Activated CD8-positive, alpha-beta memory T cell treated with anti-CD3 and anti-CD28 coated beads for 1 hour (primary cell): ENCODE data around the gene ADCK2.
"Not testable (repeated sequence)": the region's sequence is repeated elsewhere in the genome, so short reads cannot be mapped to it uniquely, and the experiment has no call there.

Source experiments
- DNase-seq, 2 donors: peaks; one replicate each; pipeline ENCODE4 v3.0.0-alpha.2; 2020; ENCODE audit warnings: low read depth in 1 of 2; ENCODE audit errors: extremely low read depth in 1 of 2

ADCK2 gene

DNA sequence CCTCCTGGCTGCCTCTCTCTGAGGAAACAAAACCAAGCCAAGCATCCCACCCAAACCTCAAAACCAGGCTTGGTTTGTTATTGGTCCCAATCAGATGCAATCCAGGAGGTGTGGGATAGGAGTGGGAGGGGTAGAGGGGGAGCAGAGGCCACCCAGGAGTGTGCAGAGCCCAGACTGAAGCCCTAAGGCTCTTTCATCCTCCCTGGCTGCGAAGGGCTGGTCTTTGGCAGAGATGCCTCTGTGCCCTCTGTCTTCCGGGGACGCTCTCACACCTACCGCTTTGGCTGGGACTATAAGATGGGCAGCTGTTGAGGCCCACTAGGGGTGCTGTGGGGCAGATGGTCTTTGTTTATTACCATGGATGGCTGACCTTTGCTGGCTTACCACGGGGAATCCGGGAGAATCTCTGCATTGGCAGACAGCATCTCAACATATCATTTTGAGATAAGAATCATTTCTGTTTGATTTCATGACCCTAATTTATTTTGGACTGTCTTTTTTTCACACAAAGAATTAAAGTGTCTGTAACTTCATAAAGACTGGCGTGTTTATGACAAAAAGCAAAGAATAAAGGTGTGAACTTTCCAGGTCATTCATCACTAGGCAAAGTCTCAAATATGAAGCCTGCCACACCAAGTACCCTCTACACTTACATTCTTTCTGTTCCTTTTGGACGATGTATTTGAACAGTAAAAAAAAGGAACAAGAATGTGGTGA, 25.7 kb upstream of the ADCK2 start:
- peak in 1 of 2 donors; percentile 17 for DNase-seq

DNA sequence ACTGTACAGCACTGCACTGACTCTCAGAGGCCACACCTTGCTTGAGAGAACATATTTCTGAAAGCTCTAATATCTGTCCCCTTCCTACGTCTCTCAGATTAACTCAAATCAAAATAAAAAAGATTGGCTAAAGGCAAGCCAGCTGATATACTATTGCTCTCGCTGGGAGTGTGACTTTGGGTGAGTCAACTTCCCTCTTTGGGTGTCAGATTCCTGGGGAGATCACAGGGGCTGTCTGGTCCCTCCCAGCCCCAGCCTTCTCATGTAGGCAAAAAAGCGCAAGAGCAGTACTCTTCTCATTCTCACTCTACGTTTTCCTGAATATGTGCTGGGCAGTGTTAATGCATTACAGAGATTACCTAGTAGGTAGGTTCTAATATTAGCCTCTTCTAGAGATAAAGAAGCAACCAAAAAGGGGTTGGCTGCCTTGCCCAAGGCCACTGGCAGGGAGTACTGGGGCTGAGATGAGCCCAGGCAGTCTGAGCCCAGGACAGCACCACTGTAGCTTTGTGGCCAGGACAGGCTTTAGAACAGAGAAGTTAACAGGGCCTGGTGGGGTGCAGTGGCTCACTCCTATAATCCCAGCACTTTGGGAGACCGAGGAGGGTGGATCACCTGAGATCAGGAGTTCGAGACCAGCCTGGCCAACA, 23.1 kb upstream of the ADCK2 start:
- DNase-seq: no peak

DNA sequence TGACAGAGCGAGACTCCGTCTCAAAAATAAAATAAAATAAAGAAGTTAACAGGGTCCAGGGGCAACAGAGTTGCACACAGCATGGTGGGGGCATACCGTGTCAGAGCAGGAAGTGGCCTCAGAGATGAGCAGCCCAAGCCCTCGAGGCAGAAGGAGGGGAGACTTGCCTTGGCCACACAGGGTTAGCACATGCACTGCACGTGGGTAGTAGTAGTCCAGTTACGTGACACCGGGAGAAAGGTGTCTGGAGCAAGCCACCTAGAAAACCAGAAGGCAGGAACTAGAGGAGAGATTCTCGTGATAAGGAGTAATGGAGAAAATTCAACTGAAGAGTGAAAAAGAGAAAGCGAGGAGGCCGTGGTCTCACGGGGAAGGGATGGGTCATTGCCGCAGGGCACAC, 22.4 kb upstream of the ADCK2 start:
- no peak for DNase-seq

DNA sequence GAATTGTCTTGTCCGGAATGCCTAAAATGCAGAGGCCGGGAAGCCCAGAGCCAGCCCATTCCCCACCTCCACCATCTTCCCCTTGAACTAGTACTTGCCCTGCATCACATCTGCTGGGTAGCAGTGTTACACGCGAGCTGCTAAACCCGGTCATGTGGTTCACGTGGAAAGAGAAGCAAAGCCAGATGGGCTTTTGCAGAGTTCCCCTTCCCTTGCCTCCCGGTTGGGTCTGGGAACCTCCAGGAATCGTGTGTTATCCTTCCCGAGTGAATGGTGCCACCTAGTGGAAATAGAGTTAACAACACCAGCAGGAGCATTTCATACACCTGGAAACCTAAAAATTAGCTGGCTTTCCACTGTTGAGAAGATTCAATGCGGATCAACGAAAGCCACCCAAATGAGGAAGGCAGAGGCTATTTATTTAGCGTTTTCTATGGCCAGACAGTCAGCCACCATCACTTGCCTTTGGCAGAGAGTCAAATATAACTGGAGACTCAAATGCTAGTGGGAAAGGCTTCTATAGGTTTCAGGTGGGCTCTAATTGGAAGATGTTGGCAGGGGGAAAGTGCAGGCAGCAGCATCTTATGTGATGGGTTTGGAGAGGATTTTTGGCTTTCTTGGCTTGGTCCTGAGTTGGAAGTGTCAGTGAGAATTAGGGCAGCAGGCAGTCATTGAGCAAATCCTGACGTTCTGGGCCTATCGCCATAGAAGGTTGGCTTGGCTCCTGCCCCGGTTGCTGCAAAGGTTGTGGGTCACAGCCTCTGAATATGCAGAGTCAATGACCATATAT, 19.2 kb upstream of the ADCK2 start:
- DNase-seq: no peak

DNA sequence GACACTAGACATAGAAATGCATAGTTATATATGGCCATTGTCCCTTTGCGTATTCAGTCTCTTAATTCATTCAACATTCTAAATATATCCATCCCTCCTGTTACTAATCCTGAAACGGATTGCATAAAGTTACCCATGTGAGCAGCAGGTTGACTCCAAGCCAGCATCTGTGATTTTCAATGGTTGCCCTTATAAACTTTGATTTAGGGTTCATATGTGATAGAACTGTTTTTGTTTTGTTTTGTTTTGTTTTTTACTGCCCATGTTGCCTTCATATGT, 18.7 kb upstream of the ADCK2 start:
- no peak for DNase-seq

DNA sequence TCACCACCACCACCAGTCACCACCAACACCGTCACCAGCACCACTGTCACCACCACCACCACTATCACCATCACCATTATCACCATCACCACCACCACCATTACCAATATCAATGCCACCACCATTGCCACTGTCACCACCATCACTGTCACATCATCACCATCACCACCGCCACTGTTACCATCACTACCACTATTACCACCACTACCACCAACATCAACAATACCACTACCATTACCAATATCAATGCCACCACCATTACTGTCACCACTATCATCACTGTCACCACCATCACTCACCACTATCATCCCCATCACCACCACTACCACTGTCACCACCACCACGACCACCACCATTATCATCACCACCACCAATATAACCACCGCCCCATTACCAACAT, 18.1 kb upstream of the ADCK2 start:
- DNase-seq: no peak

DNA sequence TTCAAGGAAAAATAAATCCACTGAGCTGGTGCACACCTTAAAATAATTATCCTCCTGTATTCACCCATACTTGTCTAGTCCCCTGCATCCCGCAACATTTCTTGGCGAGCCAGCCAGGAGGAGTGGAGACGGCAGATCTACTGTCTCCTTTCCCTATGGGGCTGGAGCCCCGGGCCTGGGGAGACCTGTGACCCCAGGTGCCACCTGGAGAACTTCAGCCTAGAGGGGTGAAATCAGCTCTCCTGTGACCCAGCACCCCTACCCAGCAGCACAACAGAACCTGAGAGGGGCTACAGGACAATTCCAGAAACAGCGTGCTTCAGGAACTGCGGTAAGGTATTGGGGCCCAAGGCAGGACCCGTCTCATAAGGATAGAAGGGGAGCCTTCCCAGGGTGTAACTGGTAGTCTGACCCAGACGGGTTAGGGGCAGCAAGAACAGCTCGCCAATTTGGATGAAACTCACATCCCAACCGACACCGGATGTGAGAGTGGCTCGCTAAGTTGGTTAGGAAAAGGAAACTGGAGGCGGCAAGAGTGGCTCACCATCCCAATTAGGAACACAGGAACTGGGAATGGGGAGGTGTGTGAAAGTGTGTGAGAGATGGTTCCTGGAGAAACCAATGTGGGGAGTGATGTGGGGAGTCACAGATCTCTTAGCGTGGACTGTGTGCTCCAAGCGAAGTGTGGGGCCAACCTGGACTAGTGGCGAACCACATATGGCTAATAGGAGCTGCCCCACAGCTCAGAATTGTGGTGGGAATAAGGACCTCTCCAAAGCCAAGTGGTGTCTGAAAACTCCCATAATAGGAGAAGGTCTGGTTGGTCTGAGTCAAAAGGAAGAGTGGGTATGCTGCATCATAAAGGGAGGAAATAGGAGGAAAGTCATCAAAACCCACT, 17.0 kb upstream of the ADCK2 start:
- DNase-seq: no peak

DNA sequence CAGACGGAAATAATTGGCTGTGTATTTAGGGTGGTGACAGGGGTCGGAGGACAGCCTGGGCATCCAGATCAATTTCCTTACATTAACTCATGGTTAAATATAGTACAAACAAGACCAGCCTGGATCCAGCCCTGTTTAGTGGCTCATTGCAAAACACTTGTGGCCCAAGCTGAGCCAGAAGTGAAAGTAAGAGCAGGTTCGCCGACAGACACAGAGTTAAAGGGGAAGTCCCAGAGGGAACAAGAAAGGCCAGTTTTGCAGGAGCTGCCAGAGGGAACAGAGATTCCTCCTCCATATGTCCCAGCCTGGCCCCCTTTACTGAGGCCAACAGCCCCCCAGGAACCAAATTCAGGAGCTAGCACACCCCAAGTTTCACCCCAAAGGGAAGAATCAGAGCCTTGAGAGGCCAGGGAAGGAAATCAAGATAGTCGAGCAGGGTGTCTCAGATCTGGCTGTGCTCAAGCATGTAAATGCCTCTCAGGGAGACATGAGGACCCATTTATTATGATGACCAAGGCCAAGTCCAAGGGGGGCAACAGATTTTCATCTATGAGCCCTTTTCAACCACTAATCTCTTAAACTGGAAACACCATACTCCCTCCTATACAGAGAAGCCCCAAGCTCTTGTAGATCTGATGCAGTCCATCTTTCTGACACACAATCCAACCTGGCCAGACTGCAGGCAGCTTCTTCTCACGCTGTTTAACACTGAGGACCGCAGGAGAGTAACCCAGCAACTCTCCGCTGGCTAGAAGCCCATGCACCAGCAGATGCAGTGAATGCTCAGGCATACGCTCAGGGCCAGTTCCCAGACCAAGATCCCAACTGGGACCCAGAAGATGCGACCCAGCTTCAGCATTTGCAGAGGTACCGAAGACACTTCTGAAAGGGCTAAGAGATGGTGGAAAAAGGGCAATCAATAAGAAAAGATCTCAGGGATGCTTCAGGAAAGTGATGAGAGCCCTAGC, 15.9 kb upstream of the ADCK2 start:
- DNase-seq: no peak

DNA sequence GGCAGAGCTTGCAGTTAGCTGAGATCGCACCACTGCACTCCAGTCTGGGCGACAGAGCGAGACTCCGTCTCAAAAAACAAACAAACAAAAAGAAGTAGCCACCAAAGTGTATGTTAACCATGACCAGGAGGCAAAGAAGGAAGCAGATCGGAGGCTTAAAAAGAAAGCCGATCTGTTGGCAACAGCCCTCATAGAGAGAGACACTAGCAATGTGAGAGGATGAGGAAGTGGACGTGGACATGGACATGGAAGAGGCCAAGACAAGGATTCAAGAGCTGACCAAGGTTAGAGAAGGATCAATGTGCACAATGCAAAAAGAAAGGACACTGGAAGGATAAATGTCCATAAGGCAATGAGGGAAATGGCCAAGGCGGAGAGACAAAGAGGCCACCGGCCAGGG, 14.9 kb upstream of the ADCK2 start:
- no peak for DNase-seq

DNA sequence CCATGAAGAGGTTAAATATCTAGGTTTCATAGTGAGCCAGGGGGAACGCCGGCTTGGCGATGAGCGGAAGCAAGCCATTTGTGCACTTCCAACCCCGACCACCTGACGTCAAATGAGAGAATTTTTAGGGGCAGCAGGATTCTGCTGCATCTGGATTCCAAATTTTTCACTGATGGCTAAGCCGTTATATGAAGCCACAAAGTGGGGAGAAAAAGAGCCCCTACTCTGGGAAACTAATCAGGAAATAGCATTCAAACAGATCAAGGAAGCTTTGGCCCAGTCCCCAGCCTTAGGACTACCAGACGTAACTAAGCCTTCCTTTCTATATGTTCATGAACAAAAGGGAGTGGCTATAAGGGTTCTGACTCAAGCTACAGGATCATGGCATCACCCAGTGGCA, 12.9 kb upstream of the ADCK2 start:
- DNase-seq: no peak

DNA sequence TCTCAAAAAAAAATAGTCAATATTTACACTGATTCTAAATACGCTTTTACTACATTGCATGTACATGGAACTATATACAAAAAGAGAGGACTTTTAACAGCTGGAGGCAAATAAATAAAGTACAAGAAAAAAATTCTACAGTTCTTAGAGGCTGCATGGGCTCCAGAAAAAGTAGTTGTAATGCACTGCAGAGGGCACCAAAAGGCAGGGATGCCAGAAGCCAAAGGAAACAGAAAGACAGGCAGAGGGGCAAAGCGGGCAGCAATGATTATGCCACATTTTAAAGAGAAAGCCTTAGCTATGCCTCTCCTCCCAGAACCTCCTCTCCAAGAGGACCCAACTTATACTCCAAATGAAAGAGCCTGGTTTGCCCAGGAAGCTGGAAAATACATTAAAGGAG, 11.6 kb upstream of the ADCK2 start:
- no peak for DNase-seq

DNA sequence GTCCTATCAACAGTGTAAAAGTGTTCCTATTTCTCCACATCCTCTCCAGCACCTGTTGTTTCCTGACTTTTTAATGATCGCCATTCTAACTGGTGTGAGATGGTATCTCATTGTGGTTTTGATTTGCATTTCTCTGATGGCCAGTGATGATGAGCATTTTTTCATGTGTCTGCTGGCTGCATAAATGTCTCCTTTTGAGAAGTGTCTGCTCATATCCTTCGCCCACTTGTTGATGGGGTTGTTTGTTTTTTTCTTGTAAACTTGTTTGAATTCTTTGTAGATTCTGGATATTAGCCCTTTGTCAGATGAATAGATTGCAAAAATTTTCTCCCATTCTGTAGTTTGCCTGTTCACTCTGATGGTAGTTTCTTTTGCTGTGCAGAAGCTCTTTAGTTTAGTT, 9.8 kb upstream of the ADCK2 start:
- not testable (repeated sequence) for DNase-seq

DNA sequence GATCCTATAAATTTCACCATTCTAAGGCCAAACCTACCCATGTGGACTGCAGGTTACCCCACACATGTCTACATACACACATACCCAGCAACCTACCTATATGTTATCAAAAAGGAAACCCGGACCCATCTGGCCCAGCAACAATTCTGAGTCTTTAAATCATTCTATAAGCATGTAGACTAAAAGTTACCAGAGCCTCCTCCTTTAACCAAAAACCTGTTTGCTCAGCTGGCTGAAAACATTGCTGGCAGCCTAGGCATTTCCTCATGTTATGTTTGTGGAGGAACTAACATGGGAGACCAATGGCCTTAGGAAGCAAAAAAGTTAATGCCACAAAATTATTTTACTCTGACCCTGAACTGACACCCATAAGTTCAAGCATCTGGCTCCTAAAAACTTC, 5.3 kb upstream of the ADCK2 start:
- no peak for DNase-seq

DNA sequence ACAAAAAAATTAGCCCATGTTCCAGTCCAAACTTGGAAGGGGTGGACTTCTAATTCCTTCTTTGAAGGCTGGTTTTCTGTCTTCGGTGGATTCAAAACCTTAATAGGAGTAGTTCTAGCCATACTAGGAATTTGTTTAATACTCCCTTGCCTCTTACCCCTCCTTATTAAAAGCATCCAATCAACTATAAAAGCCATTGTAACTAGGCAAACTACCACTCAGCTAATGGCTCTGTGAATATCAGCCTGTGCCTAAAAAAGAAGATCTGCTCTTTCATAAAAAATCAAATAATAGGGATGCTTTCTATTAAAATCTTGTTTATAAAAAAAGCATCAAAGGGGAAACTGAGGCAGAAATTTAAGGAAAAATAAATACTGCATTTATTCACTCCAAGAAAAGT, 4.1 kb upstream of the ADCK2 start:
- DNase-seq: no peak

DNA sequence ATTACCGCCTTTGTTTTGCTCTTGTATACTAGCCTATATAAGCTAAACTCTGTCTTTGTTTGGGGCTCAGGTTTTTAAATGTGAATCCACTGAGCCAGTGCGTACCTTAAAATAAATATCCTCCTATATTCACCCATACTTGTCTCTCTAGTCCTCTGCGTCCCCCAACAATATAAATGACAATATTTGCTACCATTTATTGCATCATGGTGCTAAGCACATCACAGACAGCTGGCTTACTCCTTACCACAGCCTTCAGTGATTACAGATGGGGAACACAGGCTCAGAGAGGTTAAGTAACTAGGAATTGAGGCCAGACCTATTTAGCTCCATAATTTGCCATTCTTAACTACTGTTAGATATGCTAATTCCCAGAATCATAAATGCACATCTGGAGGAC, 3.4 kb upstream of the ADCK2 start:
- no peak for DNase-seq

DNA sequence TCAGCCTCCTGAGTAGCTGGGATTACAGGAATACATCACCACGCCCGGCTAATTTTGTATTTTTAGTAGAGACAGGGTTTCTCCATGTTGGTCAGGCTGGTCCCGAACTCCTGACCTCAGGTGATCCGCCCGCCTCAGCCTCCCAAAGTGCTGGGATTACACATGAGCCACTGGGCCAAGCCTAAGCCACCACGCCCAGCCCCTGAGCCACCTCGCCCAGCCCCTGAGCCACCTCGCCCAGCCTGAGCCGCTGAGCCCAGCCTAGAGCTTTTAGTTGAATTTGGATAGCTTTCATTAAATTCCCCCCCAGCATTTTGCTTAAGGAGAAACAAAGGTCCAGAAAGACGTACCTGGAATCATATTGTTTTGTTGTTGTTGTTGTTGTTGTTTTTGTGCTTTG, 2.9 kb upstream of the ADCK2 start:
- not testable (repeated sequence) for DNase-seq

DNA sequence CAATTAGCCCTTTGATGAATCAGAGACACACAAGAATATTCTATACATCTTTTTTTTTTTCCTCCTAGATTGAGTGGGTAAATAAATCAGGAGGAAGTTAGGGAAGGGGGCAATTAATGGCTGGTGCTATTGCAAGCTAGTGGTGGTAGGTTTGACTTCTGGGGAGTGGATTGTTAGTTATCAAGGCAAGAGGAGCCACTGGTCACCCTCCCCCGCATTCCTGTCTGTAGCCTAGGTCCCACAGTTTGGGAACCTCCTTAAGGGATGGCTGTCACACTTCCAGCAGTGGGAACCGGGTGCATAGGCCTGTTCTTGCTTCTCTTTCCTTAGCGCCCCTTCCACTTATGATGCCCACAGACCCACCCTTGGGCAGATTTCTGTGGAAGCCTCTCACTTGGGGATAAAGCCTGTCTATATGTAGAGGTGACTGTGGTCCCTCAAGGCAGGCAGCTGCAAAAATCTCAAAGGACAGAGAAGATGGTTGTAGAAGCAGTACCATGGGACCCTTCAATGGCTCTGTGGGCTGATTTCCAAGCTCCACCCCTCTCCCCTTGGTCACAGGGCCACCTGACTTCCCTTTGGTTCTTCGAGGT, 2.3 kb upstream of the ADCK2 start:
- no peak for DNase-seq

DNA sequence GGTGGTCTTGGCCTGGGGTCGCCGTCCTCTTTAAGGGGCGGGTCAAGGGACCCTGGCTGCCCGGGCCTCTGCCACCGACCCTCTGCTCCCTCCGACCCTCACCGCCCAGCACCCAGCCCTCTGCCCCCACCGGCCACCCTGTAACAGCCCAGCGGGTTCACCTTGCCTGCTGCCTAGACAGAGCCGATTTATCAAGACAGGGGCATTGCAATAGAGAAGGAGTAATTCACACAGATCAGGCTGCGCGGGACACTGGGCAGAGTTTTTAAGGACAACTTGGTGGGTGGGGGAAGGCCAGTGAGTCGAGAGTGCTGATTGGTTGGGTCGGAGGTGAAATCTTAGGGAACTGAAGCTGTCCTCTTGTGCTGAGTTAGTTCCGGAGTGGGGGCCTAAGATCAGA, 779 bp upstream of the ADCK2 start:
- no peak for DNase-seq

DNA sequence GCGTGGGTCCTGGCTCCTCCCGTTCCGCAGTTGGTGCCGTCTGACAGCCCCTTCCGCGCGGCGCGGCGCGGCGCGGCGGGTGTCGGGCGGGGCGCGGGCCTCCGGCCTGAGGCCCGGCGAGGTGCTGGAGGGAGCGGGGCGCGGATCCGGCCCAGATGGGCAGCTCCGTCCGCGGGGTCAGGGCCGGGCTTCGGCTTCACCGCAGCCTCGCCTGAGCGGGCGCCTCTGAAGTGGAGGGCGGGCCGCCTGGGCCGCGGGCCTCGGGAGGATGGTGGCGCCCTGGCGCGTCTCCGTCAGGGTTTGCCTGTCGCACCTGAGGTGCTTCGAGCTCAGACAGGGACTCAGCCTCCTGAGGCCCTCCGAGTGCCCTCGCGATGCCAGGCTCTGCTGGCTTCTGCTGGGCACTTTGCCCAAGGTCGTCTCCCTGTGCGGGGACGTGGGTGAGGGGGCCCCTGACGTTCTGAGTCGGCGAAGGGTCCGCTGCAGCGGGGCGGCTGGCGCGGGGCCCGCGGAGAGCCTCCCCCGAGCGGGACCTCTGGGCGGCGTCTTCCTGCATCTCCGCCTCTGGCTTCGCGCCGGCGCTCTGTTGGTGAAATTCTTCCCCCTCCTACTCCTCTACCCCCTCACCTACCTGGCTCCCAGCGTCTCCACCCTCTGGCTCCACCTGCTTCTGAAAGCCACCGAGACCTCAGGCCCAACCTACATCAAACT, 473 bp downstream of the ADCK2 start:
- DNase-seq: peak; percentile 8 to 48
